MM.1S (cell line): ENCODE measurements around the gene WAC.

Experiments
- DNase-seq: peaks from one replicate; pipeline ENCODE4 v3.0.0-alpha.2; 2015
- H2AFZ ChIP-seq: fragments of 300-600 bp; sonication (generic); 2 replicates; pipeline ENCODE4 v1.6.0; 2016; ENCODE audit warnings: antibody characterized with exemption, low read length
- H3F3A ChIP-seq: fragments of 300-600 bp; sonication (generic); 2 replicates; pipeline ENCODE4 v1.6.1; 2016; ENCODE audit warnings: mild to moderate bottlenecking, antibody characterized with exemption, low read length, moderate library complexity, mixed read lengths; ENCODE audit not compliant: insufficient read depth
- H3K27ac ChIP-seq: fragments of 300-600 bp; sonication (generic); 2 replicates; pipeline ENCODE4 v1.5.1; 2016; ENCODE audit warnings: mild to moderate bottlenecking, low read length
- H3K27me3 ChIP-seq: fragments of 300-600 bp; sonication (generic); replicated peaks from 2 replicates; pipeline ENCODE4 v1.6.0; 2016; ENCODE audit warnings: low read length; ENCODE audit not compliant: insufficient read depth
- H3K36me3 ChIP-seq: fragments of 300-600 bp; sonication (generic); replicated peaks from 2 replicates; pipeline ENCODE4 v1.6.1; 2016; ENCODE audit warnings: mild to moderate bottlenecking, low read length, mixed read lengths; ENCODE audit not compliant: insufficient read depth
- H3K4me1 ChIP-seq: fragments of 300-600 bp; sonication (generic); 2 replicates; pipeline ENCODE4 v1.6.1; 2016; ENCODE audit warnings: low read length, mixed read lengths
- H3K4me2 ChIP-seq: fragments of 300-600 bp; sonication (generic); 2 replicates; pipeline ENCODE4 v1.6.0; 2016; ENCODE audit warnings: low read depth, low read length
- H3K4me3 ChIP-seq: fragments of 300-600 bp; sonication (generic); 2 replicates; pipeline ENCODE4 v1.5.1; 2016; ENCODE audit warnings: low read length, mixed read lengths
- H3K79me2 ChIP-seq: fragments of 300-600 bp; sonication (generic); 2 replicates; pipeline ENCODE4 v1.6.1; 2016; ENCODE audit warnings: mixed run types, low read length, mixed read lengths
- H3K9ac ChIP-seq: fragments of 300-600 bp; sonication (generic); 2 replicates; pipeline ENCODE4 v1.6.1; 2016; ENCODE audit warnings: low read length, mixed read lengths
- H3K9me2 ChIP-seq: fragments of 300-600 bp; sonication (generic); replicated peaks from 2 replicates; pipeline ENCODE4 v1.6.1; 2016; ENCODE audit warnings: mild to moderate bottlenecking, low read length, mixed read lengths; ENCODE audit not compliant: insufficient read depth
- H3K9me3 ChIP-seq: fragments of 300-600 bp; sonication (generic); replicated peaks from 2 replicates; pipeline ENCODE4 v1.6.1; 2016; ENCODE audit warnings: mild to moderate bottlenecking, low read length, mixed read lengths; ENCODE audit not compliant: insufficient read depth
- H4K20me1 ChIP-seq: fragments of 300-600 bp; sonication (generic); 2 replicates; pipeline ENCODE4 v1.6.1; 2016; ENCODE audit warnings: mild to moderate bottlenecking, low read length, moderate library complexity, mixed read lengths; ENCODE audit not compliant: insufficient read depth
- CTCF ChIP-seq: fragments of 300-600 bp; sonication (generic); IDR thresholded peaks from 2 replicates; pipeline ENCODE4 v1.5.1; 2016; ENCODE audit warnings: antibody characterized with exemption, low read length, mixed read lengths
- EZH2 ChIP-seq: fragments of 300-600 bp; sonication (generic); optimal IDR thresholded peaks from 2 replicates; pipeline ENCODE3; 2017; ENCODE audit warnings: low read depth, mild to moderate bottlenecking, antibody characterized with exemption, low read length, mixed read lengths
- EZH2phosphoT487 ChIP-seq: fragments of 300-600 bp; sonication (generic); IDR thresholded peaks from 2 replicates; pipeline ENCODE4 v1.6.1; 2018; ENCODE audit warnings: antibody characterized with exemption, low read length

The WAC gene

GRCh38 chr10:28612877-28613276, 80.0 kb downstream of the WAC start:
- H3F3A ChIP-seq = no peaks in the 10 kb centered on the region
- peaks cover 64% of the 10 kb centered on the region for H3K79me2 ChIP-seq
- peaks cover 37% of the 10 kb centered on the region for H3K36me3 ChIP-seq
- H3K27me3 ChIP-seq = no peaks in the 10 kb centered on the region
- no peaks in the 10 kb centered on the region; the same call in 1 of the 2 replicates for H4K20me1 ChIP-seq
- H3K9me3 ChIP-seq = no peaks in the 10 kb centered on the region
- no peak overlapping the region for H3K4me3 ChIP-seq
- no peak for DNase-seq
- no peaks in the 10 kb centered on the region for H3K4me1 ChIP-seq
- no peak overlapping the region for H3K9ac ChIP-seq
- H3K9me2 ChIP-seq = no peaks in the 10 kb centered on the region
- TF ChIP-seq EZH2phosphoT487 = no peak
- no peak for TF ChIP-seq CTCF
- TF ChIP-seq EZH2 = no peak
- H3K4me2 ChIP-seq = no peak overlapping the region
- no peak overlapping the region for H3K27ac ChIP-seq
- H2AFZ ChIP-seq = no peak overlapping the region

GRCh38 chr10:28616514-28616913, 83.6 kb downstream of the WAC start:
- Histone ChIP-seq H4K20me1 (no peaks in the 10 kb centered on the region; the same call in 1 of the 2 replicates), H3K4me2 (no peak overlapping the region), H3K9me2 (no peaks in the 10 kb centered on the region), H3K4me1 (no peaks in the 10 kb centered on the region), H3K27ac (no peak overlapping the region), H2AFZ (no peak overlapping the region), H3F3A (0 out of 2 replicates have a peak, but pooled peaks cover 4% of the 10 kb centered on the region), H3K9me3 (no peaks in the 10 kb centered on the region), H3K27me3 (no peaks in the 10 kb centered on the region), H3K4me3 (no peak overlapping the region), H3K79me2 (peaks cover 36% of the 10 kb centered on the region), H3K36me3 (peaks cover 21% of the 10 kb centered on the region), H3K9ac (no peak overlapping the region)
- DNase-seq = no peak
- no peak for TF ChIP-seq EZH2
- TF ChIP-seq CTCF = no peak
- no peak for TF ChIP-seq EZH2phosphoT487

- Histone ChIP-seq H4K20me1 (no peaks in the 10 kb centered on the region; the same call in 1 of the 2 replicates), H3K36me3 (peaks cover 14% of the 10 kb centered on the region)
- TF ChIP-seq CTCF (no peak), EZH2 (no peak), EZH2phosphoT487 (no peak)
Observed at GRCh38 chr10:28619455-28619854, 86.5 kb downstream of the WAC start.

More at GRCh38 chr10:28619455-28619854, 86.5 kb downstream of the WAC start:
- Histone ChIP-seq H3K4me3 (no peak overlapping the region), H3K9me3 (no peaks in the 10 kb centered on the region), H3K4me1 (peaks cover 10% of the 10 kb centered on the region), H3K27me3 (no peaks in the 10 kb centered on the region), H3K4me2 (no peak overlapping the region), H3K9ac (no peak overlapping the region), H3K27ac (no peak overlapping the region), H2AFZ (no peak overlapping the region), H3F3A (peaks cover 14% of the 10 kb centered on the region), H3K79me2 (peaks cover 14% of the 10 kb centered on the region; the same call in 1 of the 2 replicates), H3K9me2 (no peaks in the 10 kb centered on the region)
- no peak for DNase-seq
